B cell (primary cell): Measurements from ENCODE around the gene BRI3.

ENCODE experiments used
- CTCF ChIP-seq: fragments of 200-600 bp; IDR thresholded peaks from one replicate; pipeline ENCODE4 v1.8.0; 2022; ENCODE audit warnings: antibody characterized with exemption, mild to moderate bottlenecking
- EZH2 ChIP-seq: IDR thresholded peaks from 2 replicates; pipeline ENCODE4 v1.6.1; 2012; ENCODE audit warnings: borderline replicate concordance, low read depth, mild to moderate bottlenecking, moderate library complexity, low read length; ENCODE audit not compliant: insufficient read depth, poor library complexity, severe bottlenecking

- no peak for TF ChIP-seq CTCF
- TF ChIP-seq EZH2: no peak
These were observed 2.4 kb downstream of the BRI3 start for GRCh38 chr7:98283887-98284222.
